HCT116 (cell line): ENCODE measurements around the gene HOXD11. TPM values are rescaled to one million over a fixed set of nuclear protein-coding genes. Genes with fewer than 3 reads are reported as not detected.

Experiments
- ATAC-seq: fragments of 200-7000 bp; cut with Tn5 transposase; 2 replicates; pipeline ENCODE4 v1.9.1; 2020; ENCODE audit warnings: mild to moderate bottlenecking, moderate library complexity
- BruUV-seq: library from RNA; stranded (reverse); fragments of 400-500 nt; replicated peaks from 2 replicates; lab custom pipeline; 2021; lab: Mats Ljungman, UMichigan
- CTCF ChIA-PET: fragments of 300-600 bp; sonication (Branson Sonifier 250); formaldehyde crosslinking; loops from one replicate; lab custom pipeline; 2021; ENCODE audit warnings: antibody characterized with exemption; lab: Charles Lee
- POLR2A ChIA-PET: fragments of 300-600, 350-600 bp; sonication (Branson Sonifier 250); formaldehyde crosslinking; loops from one replicate; lab custom pipeline; 2021; ENCODE audit warnings: antibody characterized with exemption; lab: Charles Lee
- RAD21 ChIA-PET, 2 experiments: fragments of 300-600 bp; sonication (Branson Sonifier 250); formaldehyde crosslinking; loops; one replicate each; lab custom pipeline; 2023; ENCODE audit warnings: low total read pairs in 2 of 2; ENCODE audit not compliant: uncharacterized antibody in 2 of 2, unreplicated experiment in 2 of 2, low non-redundant PET in 1 of 2; lab: Charles Lee
- DNase-seq: peaks from one replicate; pipeline ENCODE4 v3.0.0-alpha.2; 2010; ENCODE audit warnings: low read depth, low spot score
- H2AFZ ChIP-seq: fragments of 200-600 bp; shearing (Covaris generic), sonication (generic); 2 replicates; pipeline ENCODE4 v1.6.1; 2017; ENCODE audit warnings: low read depth, mixed run types, mixed read lengths, antibody characterized with exemption, low read length; ENCODE audit not compliant: poor library complexity, severe bottlenecking
- H3K27ac ChIP-seq: 2 replicates; pipeline ENCODE4 v1.5.1; 2012; ENCODE audit warnings: low read depth, low read length
- H3K27me3 ChIP-seq: fragments of 200-600 bp; sonication (generic); 2 replicates; pipeline ENCODE4 v1.6.1; 2016; ENCODE audit warnings: mixed run types, low read length, mixed read lengths; ENCODE audit not compliant: insufficient read depth
- H3K36me3 ChIP-seq, 2 experiments: fragments of 200-500 bp in 1 of 2; fragments of 200-600 bp in 1 of 2; sonication (Bioruptor generic) in 1 of 2; sonication (generic) in 1 of 2; 2 replicates each; pipeline versions ENCODE4 v1.5.1 to v1.6.1; 2014 to 2016; ENCODE audit warnings: low read length in 2 of 2, inconsistent platforms in 1 of 2, mixed read lengths in 1 of 2, mixed run types in 1 of 2; ENCODE audit not compliant: insufficient read depth in 2 of 2, control insufficient read depth in 1 of 2
- H3K4me1 ChIP-seq, 2 experiments: fragments of 200-600 bp in 1 of 2; sonication (generic) in 1 of 2; 2 replicates each; pipeline versions ENCODE4 v1.5.1 to v1.6.1; 2012 to 2017; ENCODE audit warnings: low read length in 2 of 2, inconsistent platforms in 1 of 2, mild to moderate bottlenecking in 1 of 2, mixed read lengths in 1 of 2, mixed run types in 1 of 2, moderate library complexity in 1 of 2; ENCODE audit not compliant: insufficient read depth in 2 of 2, control insufficient read depth in 1 of 2
- H3K4me2 ChIP-seq: fragments of 200-600 bp; sonication (generic); 2 replicates; pipeline ENCODE4 v1.6.1; 2017; ENCODE audit warnings: mixed run types, low read length, mixed read lengths
- H3K4me3 ChIP-seq, 2 experiments: fragments of 200-600 bp in 1 of 2; sonication (generic) in 1 of 2; replicated peaks in 1 of 2; 2 replicates each; pipeline ENCODE4 v1.5.1; 2011 to 2016; ENCODE audit warnings: low read length in 2 of 2, control low read depth in 1 of 2, low read depth in 1 of 2, mild to moderate bottlenecking in 1 of 2, mixed read lengths in 1 of 2, mixed run types in 1 of 2
- H3K79me2 ChIP-seq: fragments of 200-600 bp; sonication (generic); 2 replicates; pipeline ENCODE4 v1.6.1; 2017; ENCODE audit warnings: mild to moderate bottlenecking, mixed run types, low read length, moderate library complexity, mixed read lengths; ENCODE audit not compliant: insufficient read depth
- H3K9ac ChIP-seq: fragments of 200-600 bp; sonication (generic); 2 replicates; pipeline ENCODE4 v1.6.1; 2016; ENCODE audit warnings: low read length, mixed read lengths
- H3K9me2 ChIP-seq: fragments of 200-600 bp; sonication (generic), shearing (Covaris generic); 2 replicates; pipeline ENCODE4 v1.6.1; 2017; ENCODE audit warnings: mixed run types, mild to moderate bottlenecking, moderate library complexity; ENCODE audit not compliant: insufficient read depth
- H3K9me3 ChIP-seq, 2 experiments: fragments of 200-500 bp in 1 of 2; fragments of 200-600 bp in 1 of 2; sonication (Bioruptor generic) in 1 of 2; sonication (generic) in 1 of 2; 2 replicates each; pipeline ENCODE4 v1.6.1; 2014 to 2017; ENCODE audit warnings: low read length in 2 of 2, mixed read lengths in 2 of 2, inconsistent platforms in 1 of 2, low read depth in 1 of 2, mild to moderate bottlenecking in 1 of 2, mixed run types in 1 of 2, moderate library complexity in 1 of 2; ENCODE audit not compliant: control insufficient read depth in 1 of 2, insufficient read depth in 1 of 2
- H4K20me1 ChIP-seq: fragments of 200-600 bp; sonication (generic), shearing (Covaris generic); 2 replicates; pipeline ENCODE4 v1.6.1; 2017; ENCODE audit warnings: mixed run types, mild to moderate bottlenecking, moderate library complexity; ENCODE audit not compliant: insufficient read depth
- CBX3 ChIP-seq: IDR thresholded peaks from 2 replicates; pipeline ENCODE4 v1.6.1; 2012; ENCODE audit warnings: low read depth
- EGR1 ChIP-seq: IDR thresholded peaks from 2 replicates; pipeline ENCODE4 v1.6.1; 2012; ENCODE audit warnings: low read depth
- ELF1 ChIP-seq: IDR thresholded peaks from 2 replicates; pipeline ENCODE4 v1.6.1; 2012; ENCODE audit warnings: low read depth, borderline replicate concordance
- EZH2 ChIP-seq: fragments of 200-600 bp; sonication (generic); IDR thresholded peaks from 2 replicates; pipeline ENCODE4 v1.6.1; 2017; ENCODE audit warnings: antibody characterized with exemption, mixed run types
- EZH2phosphoT487 ChIP-seq: fragments of 200-600 bp; IDR thresholded peaks from 2 replicates; pipeline ENCODE4 v1.6.1; 2018; ENCODE audit warnings: antibody characterized with exemption, borderline replicate concordance
- FOSL1 ChIP-seq: IDR thresholded peaks from 2 replicates; pipeline ENCODE4 v1.6.1; 2012; ENCODE audit warnings: low read depth
- JUND ChIP-seq: IDR thresholded peaks from 2 replicates; pipeline ENCODE4 v1.6.1; 2012
- POLR2A ChIP-seq: IDR thresholded peaks from 2 replicates; pipeline ENCODE4 v1.7.0; 2011; ENCODE audit warnings: borderline replicate concordance; ENCODE audit not compliant: insufficient read depth, insufficient read length; ENCODE audit errors: extremely low read depth
- POLR2AphosphoS5 ChIP-seq: IDR thresholded peaks from 2 replicates; pipeline ENCODE4 v1.6.1; 2011; ENCODE audit warnings: mild to moderate bottlenecking, low read depth, low read length, moderate library complexity
- RAD21 ChIP-seq: IDR thresholded peaks from 2 replicates; pipeline ENCODE4 v1.6.1; 2012; ENCODE audit warnings: low read depth, mild to moderate bottlenecking
- SIN3A ChIP-seq: IDR thresholded peaks from 2 replicates; pipeline ENCODE4 v1.6.1; 2012; ENCODE audit warnings: low read depth
- SP1 ChIP-seq: IDR thresholded peaks from 2 replicates; pipeline ENCODE4 v1.6.1; 2012; ENCODE audit warnings: low read depth
- SRF ChIP-seq: IDR thresholded peaks from 2 replicates; pipeline ENCODE4 v1.6.1; 2012; ENCODE audit warnings: low read depth
- TCF7L2 ChIP-seq: IDR thresholded peaks from 2 replicates; pipeline ENCODE4 v1.7.0; 2011; ENCODE audit warnings: borderline replicate concordance, inconsistent platforms; ENCODE audit not compliant: insufficient read depth, insufficient read length; ENCODE audit errors: extremely low read depth
- YY1 ChIP-seq: IDR thresholded peaks from 2 replicates; pipeline ENCODE4 v1.6.1; 2011; ENCODE audit warnings: low read length, low read depth, moderate library complexity, mild to moderate bottlenecking; ENCODE audit not compliant: insufficient replicate concordance; ENCODE audit errors: extremely low read depth
- ZFX ChIP-seq: fragments of 450-650 bp; IDR thresholded peaks from 2 replicates; pipeline ENCODE4 v1.6.1; 2017
- ZNF274 ChIP-seq: fragments of 200-500 bp; sonication (Bioruptor generic); IDR thresholded peaks from 2 replicates; pipeline ENCODE4 v1.6.1; 2014; ENCODE audit warnings: mild to moderate bottlenecking, low read depth, low read length, inconsistent platforms
- intact Hi-C: fragments of 100-400 bp; cut with micrococcal nuclease; formaldehyde crosslinking; loops from 2 replicates; pipeline ENCODE4 v1.10.0; 2022
- total RNA-seq: library from RNA; stranded (reverse); gene quantifications from one replicate; pipeline ENCODE4 v1.2.1, GENCODE V29; 2021; ENCODE audit not compliant: unreplicated experiment
- TF ChIP-seq, protein P1 (sequence below): IDR thresholded peaks from 2 replicates; pipeline ENCODE4 v1.6.1; 2012
- TF ChIP-seq, protein P2 (sequence below): IDR thresholded peaks from 2 replicates; pipeline ENCODE4 v1.6.1; 2012

HOXD11 gene
- total RNA-seq, 1 experiment from 2014 or later, result not detected

DNA sequence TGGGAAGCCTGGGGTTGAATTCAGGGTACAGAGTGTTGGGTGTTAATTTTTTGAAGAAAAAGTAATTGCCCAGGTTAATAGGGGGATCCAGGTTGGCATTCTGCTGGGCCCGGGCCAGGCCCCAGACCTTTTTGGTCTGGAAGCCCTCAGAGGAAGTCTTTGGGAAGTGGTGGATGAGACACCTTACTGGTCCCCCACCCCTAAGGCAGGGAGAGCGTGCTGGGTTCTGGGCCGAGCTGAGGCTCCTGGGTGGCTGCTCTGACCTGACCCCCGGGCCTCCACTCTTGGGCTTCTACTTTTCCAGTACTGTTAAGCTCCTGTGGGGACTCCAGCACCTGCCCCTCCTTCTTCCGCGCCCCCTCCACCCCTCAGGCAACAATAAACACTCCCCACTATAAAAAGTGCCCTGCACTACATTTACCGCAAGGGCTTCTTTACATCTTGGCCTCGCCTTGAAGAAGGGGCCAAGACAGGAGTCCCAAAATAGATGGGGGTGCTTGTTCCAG, 49.3 kb downstream of the HOXD11 start:
- ATAC-seq, result no peak
- TF ChIP-seq YY1 (no peak), EZH2phosphoT487 (no peak), ZFX (no peak), POLR2AphosphoS5 (no peak), ZNF274 (no peak)
- TF ChIP-seq, protein P1, sequence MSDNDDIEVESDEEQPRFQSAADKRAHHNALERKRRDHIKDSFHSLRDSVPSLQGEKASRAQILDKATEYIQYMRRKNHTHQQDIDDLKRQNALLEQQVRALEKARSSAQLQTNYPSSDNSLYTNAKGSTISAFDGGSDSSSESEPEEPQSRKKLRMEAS, result no peak
- Histone ChIP-seq H2AFZ (no peak overlapping the region), H3K36me3 (no peaks in the 10 kb centered on the region), H3K9me3 (no peaks in the 10 kb centered on the region), H3K27ac (no peak overlapping the region), H3K4me3 (no peak overlapping the region), H3K27me3 (no peaks in the 10 kb centered on the region), H3K4me1 (no peaks in the 10 kb centered on the region), H4K20me1 (no peaks in the 10 kb centered on the region), H3K79me2 (no peaks in the 10 kb centered on the region), H3K9me2 (no peaks in the 10 kb centered on the region), H3K9ac (no peak overlapping the region), H3K4me2 (no peak overlapping the region)
- RAD21 ChIA-PET, result no interaction called here
- POLR2A ChIA-PET, result no interaction called here
- DNase-seq, result no peak
- BruUV-seq, result no TSS peak
- intact Hi-C loops, result no loop called here
- CTCF ChIA-PET, result no interaction called here

DNA sequence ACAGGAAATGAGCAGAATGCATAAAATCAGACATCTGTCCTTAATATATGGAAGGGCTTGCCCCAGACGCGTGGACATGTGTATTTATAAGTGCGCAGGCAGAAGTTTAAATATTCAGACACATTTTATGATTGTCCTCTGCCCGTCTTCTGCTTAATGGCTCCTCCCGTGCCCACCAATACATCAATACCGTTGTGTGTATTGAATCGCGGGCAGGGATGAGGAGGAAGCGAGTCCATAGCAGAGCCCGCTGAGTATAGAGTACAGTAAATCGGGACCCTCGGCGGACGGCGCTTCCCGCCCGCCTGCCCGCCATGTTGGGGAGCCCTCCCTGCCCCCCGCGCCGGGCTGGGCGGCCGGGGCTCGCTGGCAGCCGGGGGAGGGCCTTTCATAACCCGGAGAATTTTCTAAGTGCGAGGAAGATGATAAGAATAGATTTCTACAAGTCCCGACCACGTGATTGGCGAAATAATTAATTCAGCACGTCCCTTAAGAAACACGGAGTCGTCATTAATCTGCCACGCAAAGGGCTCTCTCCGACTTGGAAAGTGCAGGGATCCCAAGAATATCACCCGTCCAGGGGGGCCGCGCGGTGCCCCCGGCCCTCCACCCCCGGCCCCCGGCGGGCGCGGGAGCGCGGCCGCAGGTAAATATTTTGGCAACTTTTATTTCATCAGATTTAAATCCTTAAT, 49.9 kb downstream of the HOXD11 start, which contains the start of gene HOXD3:
Gene HOXD3 (plus strand): TSS at position 501 of the 692 bp plus-strand sequence. CDS start 11,808 bp downstream, outside the sequence.
- POLR2A ChIA-PET, result no interaction called here
- ATAC-seq, result no peak
- Histone ChIP-seq H3K4me3 (no peak within 1 kb of the TSS), H3K4me2 (no peak within 1 kb of the TSS), H3K9ac (no peak within 1 kb of the TSS), H3K4me1 (no peaks in the 10 kb centered on the region), H3K27ac (no peak within 1 kb of the TSS), H2AFZ (no peak within 1 kb of the TSS), H3K36me3 (no peaks in the 10 kb centered on the region), H3K9me2 (no peaks in the 10 kb centered on the region), H3K27me3 (no peaks in the 10 kb centered on the region), H4K20me1 (no peaks in the 10 kb centered on the region), H3K79me2 (no peaks in the 10 kb centered on the region), H3K9me3 (no peaks in the 10 kb centered on the region)
- RAD21 ChIA-PET, result no interaction called here
- DNase-seq, result no peak
- no peak for TF ChIP-seq EZH2phosphoT487
- no peak for TF ChIP-seq EZH2
- no peak for TF ChIP-seq POLR2AphosphoS5
- no peak for TF ChIP-seq JUND
- no peak for TF ChIP-seq FOSL1
- no peak for TF ChIP-seq CBX3
- TF ChIP-seq YY1, result no peak
- no peak for TF ChIP-seq EGR1
- TF ChIP-seq RAD21, result no peak
- no peak for TF ChIP-seq SP1
- no peak for TF ChIP-seq ELF1
- no peak for TF ChIP-seq ZFX
- TF ChIP-seq, protein P2, sequence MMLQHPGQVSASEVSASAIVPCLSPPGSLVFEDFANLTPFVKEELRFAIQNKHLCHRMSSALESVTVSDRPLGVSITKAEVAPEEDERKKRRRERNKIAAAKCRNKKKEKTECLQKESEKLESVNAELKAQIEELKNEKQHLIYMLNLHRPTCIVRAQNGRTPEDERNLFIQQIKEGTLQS, result no peak
- TF ChIP-seq, protein P1, result no peak
- TF ChIP-seq SRF, result no peak
- no peak for TF ChIP-seq POLR2A
- TF ChIP-seq SIN3A, result no peak
- TF ChIP-seq TCF7L2, result no peak
- intact Hi-C loops, result no loop called here
- BruUV-seq, result no TSS peak
- CTCF ChIA-PET, result no interaction called here
